Mesendoderm (in vitro differentiated cells): ENCODE results near the gene ROBO2.

Source experiments
- DNase-seq: peaks from one replicate; pipeline ENCODE4 v3.0.0; 2013
- H2AK5ac ChIP-seq: 2 replicates; pipeline ENCODE4 v1.6.1; 2013; ENCODE audit warnings: low read length, inconsistent platforms
- H2BK120ac ChIP-seq: 2 replicates; pipeline ENCODE4 v1.6.1; 2013; ENCODE audit warnings: low read depth, mild to moderate bottlenecking, low read length, moderate library complexity, mixed read lengths
- H2BK15ac ChIP-seq: replicated peaks from 2 replicates; pipeline ENCODE4 v1.6.1; 2013; ENCODE audit warnings: low read depth, mild to moderate bottlenecking, moderate library complexity
- H2BK5ac ChIP-seq: 2 replicates; pipeline ENCODE4 v1.6.1; 2013; ENCODE audit warnings: low read length, inconsistent platforms
- H3K18ac ChIP-seq: 2 replicates; pipeline ENCODE4 v1.6.1; 2013; ENCODE audit warnings: mild to moderate bottlenecking, low read length, mixed read lengths
- H3K23ac ChIP-seq: one replicate; pipeline ENCODE4 v1.6.1; 2013; ENCODE audit warnings: low read length
- H3K27ac ChIP-seq: 2 replicates; pipeline ENCODE4 v1.5.1; 2013; ENCODE audit warnings: low read depth, mild to moderate bottlenecking, inconsistent platforms, low read length, moderate library complexity
- H3K27me3 ChIP-seq: 2 replicates; pipeline ENCODE4 v1.6.1; 2013; ENCODE audit warnings: low read length, control low read depth, mild to moderate bottlenecking, inconsistent platforms; ENCODE audit not compliant: insufficient read depth, poor library complexity
- H3K36me3 ChIP-seq: 2 replicates; pipeline ENCODE4 v1.6.1; 2013; ENCODE audit warnings: low read length, inconsistent platforms; ENCODE audit not compliant: control insufficient read depth, insufficient read depth
- H3K4ac ChIP-seq: one replicate; pipeline ENCODE4 v1.6.1; 2013; ENCODE audit warnings: low read depth, mild to moderate bottlenecking, low read length, moderate library complexity
- H3K4me1 ChIP-seq: 2 replicates; pipeline ENCODE4 v1.6.1; 2013; ENCODE audit warnings: low read depth, low read length, inconsistent platforms; ENCODE audit not compliant: control insufficient read depth
- H3K4me2 ChIP-seq: 2 replicates; pipeline ENCODE4 v1.6.1; 2013; ENCODE audit warnings: low read length
- H3K4me3 ChIP-seq: 2 replicates; pipeline ENCODE4 v1.5.1; 2013; ENCODE audit warnings: mild to moderate bottlenecking, low read length
- H3K56ac ChIP-seq: one replicate; pipeline ENCODE4 v1.6.1; 2013; ENCODE audit warnings: low read length
- H3K79me1 ChIP-seq: 2 replicates; pipeline ENCODE4 v1.6.1; 2013; ENCODE audit warnings: low read length, inconsistent platforms
- H3K79me2 ChIP-seq: 2 replicates; pipeline ENCODE4 v1.6.1; 2013; ENCODE audit warnings: mild to moderate bottlenecking, low read length; ENCODE audit not compliant: control insufficient read depth, insufficient read depth
- H3K9ac ChIP-seq: 2 replicates; pipeline ENCODE4 v1.6.1; 2013; ENCODE audit warnings: low read length, inconsistent platforms
- H4K5ac ChIP-seq: one replicate; pipeline ENCODE4 v1.6.1; 2013; ENCODE audit warnings: low read length
- H4K8ac ChIP-seq: one replicate; pipeline ENCODE4 v1.6.1; 2013; ENCODE audit warnings: low read depth, mild to moderate bottlenecking, control low read depth, low read length, moderate library complexity
- WGBS: extraction: QIAGEN DNeasy Blood & Tissue Kit; methylation state at CpG from one replicate; pipeline ENCODE4 v1.1.7; 2013; ENCODE audit warnings: low lambda C conversion rate, missing lambda C conversion rate; ENCODE audit not compliant: insufficient coverage; ENCODE audit errors: extremely low coverage; 5-methylcytosine and 5-hydroxymethylcytosine counted together

The ROBO2 gene

GRCh38 chr3:77052733-77053670, 13.1 kb downstream of the ROBO2 start:
- H3K27me3 ChIP-seq = no peaks in the 10 kb centered on the region
- no peak overlapping the region for H4K5ac ChIP-seq
- no peak overlapping the region for H2BK120ac ChIP-seq
- no peaks in the 10 kb centered on the region for H3K36me3 ChIP-seq
- WGBS = no CpG with 5 or more reads among the region's 2 CpGs
- no peak overlapping the region for H3K9ac ChIP-seq
- H3K23ac ChIP-seq = no peak overlapping the region
- H3K27ac ChIP-seq = no peak overlapping the region
- H3K4me2 ChIP-seq = no peak overlapping the region
- no peaks in the 10 kb centered on the region for H3K79me2 ChIP-seq
- H3K4me1 ChIP-seq = no peaks in the 10 kb centered on the region
- no peak overlapping the region for H2AK5ac ChIP-seq
- H3K56ac ChIP-seq = no peak overlapping the region
- H2BK5ac ChIP-seq = no peak overlapping the region
- H3K4me3 ChIP-seq = no peak overlapping the region
- H4K8ac ChIP-seq = no peak overlapping the region
- no peak overlapping the region for H2BK15ac ChIP-seq
- no peak overlapping the region for H3K4ac ChIP-seq
- no peak overlapping the region for H3K18ac ChIP-seq
- no peak for DNase-seq
- no peaks in the 10 kb centered on the region for H3K79me1 ChIP-seq

GRCh38 chr3:77053795-77054194, 13.9 kb downstream of the ROBO2 start:
- H3K23ac ChIP-seq = no peak overlapping the region
- H3K4me3 ChIP-seq = no peak overlapping the region
- H3K27me3 ChIP-seq = no peaks in the 10 kb centered on the region
- H3K4ac ChIP-seq = no peak overlapping the region
- H2AK5ac ChIP-seq = no peak overlapping the region
- H3K27ac ChIP-seq = no peak overlapping the region
- H2BK5ac ChIP-seq = no peak overlapping the region
- H4K8ac ChIP-seq = no peak overlapping the region
- H3K56ac ChIP-seq = no peak overlapping the region
- no CpG with 5 or more reads among the region's 2 CpGs for WGBS
- H2BK15ac ChIP-seq = no peak overlapping the region
- DNase-seq = no peak
- no peaks in the 10 kb centered on the region for H3K79me1 ChIP-seq
- no peak overlapping the region for H3K9ac ChIP-seq
- H3K4me1 ChIP-seq = no peaks in the 10 kb centered on the region
- H3K18ac ChIP-seq = no peak overlapping the region
- H2BK120ac ChIP-seq = no peak overlapping the region
- no peaks in the 10 kb centered on the region for H3K36me3 ChIP-seq
- H4K5ac ChIP-seq = no peak overlapping the region
- H3K4me2 ChIP-seq = no peak overlapping the region
- H3K79me2 ChIP-seq = no peaks in the 10 kb centered on the region

DNA sequence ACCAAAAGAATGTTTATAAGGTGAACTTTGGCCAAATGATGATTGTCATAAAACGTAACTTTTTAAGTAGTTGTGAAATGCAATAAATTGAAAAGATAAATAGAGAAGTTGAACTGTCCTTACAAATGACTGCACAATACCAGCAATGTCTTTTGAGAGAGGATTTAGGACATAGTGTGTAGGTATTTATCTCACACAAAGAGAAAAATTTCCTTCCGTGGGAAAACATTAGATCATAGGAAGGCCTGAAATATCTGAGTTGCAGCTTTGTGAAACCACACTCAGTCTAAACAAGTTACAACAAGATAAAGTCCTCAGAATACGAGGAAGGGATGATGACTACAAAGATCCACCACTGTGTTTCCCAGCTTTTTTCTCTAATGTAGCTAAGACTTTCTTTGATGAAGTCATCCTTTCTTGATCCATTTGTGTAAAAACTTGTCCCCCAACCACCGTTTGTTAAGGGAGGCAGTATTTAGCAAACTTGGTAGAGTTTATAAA, 16.0 kb downstream of the ROBO2 start:
- Histone ChIP-seq H3K36me3 (no peaks in the 10 kb centered on the region), H3K79me2 (no peaks in the 10 kb centered on the region), H3K18ac (no peak overlapping the region), H2BK120ac (no peak overlapping the region), H3K27ac (no peak overlapping the region), H3K4me2 (no peak overlapping the region), H4K5ac (no peak overlapping the region), H3K4me3 (no peak overlapping the region), H3K56ac (no peak overlapping the region), H3K27me3 (no peaks in the 10 kb centered on the region), H3K23ac (no peak overlapping the region), H3K4ac (no peak overlapping the region), H4K8ac (no peak overlapping the region), H2AK5ac (no peak overlapping the region), H2BK5ac (no peak overlapping the region), H3K4me1 (no peaks in the 10 kb centered on the region), H3K79me1 (no peaks in the 10 kb centered on the region), H2BK15ac (no peak overlapping the region), H3K9ac (no peak overlapping the region)
- no CpG with 5 or more reads among the region's 4 CpGs for WGBS
- DNase-seq = no peak

DNA sequence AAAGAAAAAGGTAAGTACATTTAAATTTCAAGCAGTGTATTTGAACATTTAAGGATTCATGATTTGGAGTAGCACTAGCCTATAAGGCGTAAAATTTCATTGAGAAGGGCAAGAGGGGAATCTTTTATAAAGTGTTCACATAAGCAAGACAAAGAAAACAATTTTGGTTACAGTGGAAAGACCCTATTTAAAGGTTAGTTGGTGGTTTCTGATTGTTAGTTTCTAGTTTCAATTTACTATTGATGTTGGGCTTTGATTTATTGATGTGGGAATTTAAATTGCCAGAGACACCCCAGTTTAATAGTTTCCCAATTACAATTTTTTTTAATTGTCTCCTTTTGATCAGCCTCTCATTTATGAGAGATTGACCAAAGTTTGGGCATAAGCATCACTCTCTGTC, 19.5 kb downstream of the ROBO2 start:
- no CpG with 5 or more reads among the region's 1 CpG for WGBS
- Histone ChIP-seq H3K4ac (no peak overlapping the region), H3K4me2 (no peak overlapping the region), H3K27me3 (no peaks in the 10 kb centered on the region), H2BK5ac (no peak overlapping the region), H2AK5ac (no peak overlapping the region), H3K36me3 (no peaks in the 10 kb centered on the region), H3K4me3 (no peak overlapping the region), H3K79me2 (no peaks in the 10 kb centered on the region), H3K56ac (no peak overlapping the region), H2BK120ac (no peak overlapping the region), H3K9ac (no peak overlapping the region), H4K8ac (no peak overlapping the region), H3K4me1 (no peaks in the 10 kb centered on the region), H3K79me1 (no peaks in the 10 kb centered on the region), H3K27ac (no peak overlapping the region), H3K18ac (no peak overlapping the region), H4K5ac (no peak overlapping the region), H2BK15ac (no peak overlapping the region), H3K23ac (no peak overlapping the region)
- no peak for DNase-seq

GRCh38 chr3:77063423-77063822, 23.5 kb downstream of the ROBO2 start:
- no peak for DNase-seq
- Histone ChIP-seq H2BK15ac (no peak overlapping the region), H3K4me2 (no peak overlapping the region), H3K36me3 (no peaks in the 10 kb centered on the region), H3K23ac (no peak overlapping the region), H3K4ac (no peak overlapping the region), H3K9ac (no peak overlapping the region), H3K4me1 (no peaks in the 10 kb centered on the region), H3K27me3 (no peaks in the 10 kb centered on the region), H4K8ac (no peak overlapping the region), H3K79me1 (no peaks in the 10 kb centered on the region), H2AK5ac (no peak overlapping the region), H3K18ac (no peak overlapping the region), H3K27ac (no peak overlapping the region), H3K79me2 (no peaks in the 10 kb centered on the region), H2BK5ac (no peak overlapping the region), H4K5ac (no peak overlapping the region), H2BK120ac (no peak overlapping the region), H3K4me3 (no peak overlapping the region), H3K56ac (no peak overlapping the region)
- no CpG with 5 or more reads among the region's 5 CpGs for WGBS
